Fibroblast of mammary gland (primary cell): Measurements from ENCODE around the gene IFNG-AS1.

Experiments used
- DNase-seq: peaks from one replicate; pipeline ENCODE4 v3.0.0-alpha.2; 2010; ENCODE audit warnings: low read depth
- H3K4me3 ChIP-seq: 2 replicates; pipeline ENCODE4 v1.5.1; 2011; ENCODE audit warnings: low read depth, mild to moderate bottlenecking, low read length, moderate library complexity; ENCODE audit not compliant: control insufficient read depth
- CTCF ChIP-seq: conservative IDR thresholded peaks from 2 replicates; pipeline ENCODE4 v1.5.1; 2011; ENCODE audit warnings: low read depth, low read length, inconsistent platforms; ENCODE audit not compliant: control insufficient read depth, insufficient read depth

The IFNG-AS1 gene

GRCh38 chr12:68030248-68030647 is 41.0 kb downstream of the IFNG-AS1 start:
- no peak overlapping the region for H3K4me3 ChIP-seq
- TF ChIP-seq CTCF, result no peak
- DNase-seq, result no peak

DNA sequence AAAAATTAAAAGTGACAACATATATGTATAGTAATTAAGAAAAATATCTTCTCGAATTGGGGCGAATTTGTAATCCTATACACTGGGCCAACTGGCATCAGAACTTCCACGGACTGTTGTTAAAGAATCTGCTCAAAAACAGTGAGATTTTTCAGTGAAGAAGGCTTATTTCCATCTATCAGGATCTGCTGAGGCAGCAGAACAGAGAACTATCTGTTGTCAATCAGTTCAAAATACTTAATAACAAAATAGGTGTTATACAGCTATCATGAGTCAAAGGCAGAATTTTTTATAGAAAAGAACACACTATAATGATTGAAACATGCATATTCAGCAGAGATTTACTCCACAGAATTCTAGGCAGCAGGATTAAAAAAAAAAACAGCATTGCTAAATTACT is 41.9 kb downstream of the IFNG-AS1 start:
- no peak for TF ChIP-seq CTCF
- no peak overlapping the region for H3K4me3 ChIP-seq
- no peak for DNase-seq

- no peak overlapping the region for H3K4me3 ChIP-seq
- DNase-seq, result no peak
- TF ChIP-seq CTCF, result no peak
Observed at GRCh38 chr12:68031881-68032739, 42.9 kb downstream of the IFNG-AS1 start.

DNA sequence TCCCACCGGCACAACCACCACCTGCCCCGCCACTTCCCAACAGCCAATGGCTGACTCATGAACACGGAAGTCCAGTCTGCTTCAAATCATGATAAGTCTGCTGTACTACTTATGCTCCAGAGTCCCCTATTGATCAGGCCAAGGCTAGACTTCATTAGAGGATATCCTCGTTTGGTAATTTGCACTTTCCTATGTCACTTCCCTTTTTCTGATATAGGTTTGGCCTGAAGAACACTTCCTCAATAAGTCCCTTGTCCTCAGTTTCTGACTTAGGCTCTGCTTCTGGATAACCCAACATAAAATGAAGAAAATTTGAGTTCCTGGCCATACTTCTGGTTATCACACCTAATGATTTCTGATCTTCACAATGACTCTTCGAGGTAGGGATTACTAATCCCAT is 45.3 kb downstream of the IFNG-AS1 start:
- DNase-seq, result no peak
- TF ChIP-seq CTCF, result no peak
- H3K4me3 ChIP-seq, result no peak overlapping the region

DNA sequence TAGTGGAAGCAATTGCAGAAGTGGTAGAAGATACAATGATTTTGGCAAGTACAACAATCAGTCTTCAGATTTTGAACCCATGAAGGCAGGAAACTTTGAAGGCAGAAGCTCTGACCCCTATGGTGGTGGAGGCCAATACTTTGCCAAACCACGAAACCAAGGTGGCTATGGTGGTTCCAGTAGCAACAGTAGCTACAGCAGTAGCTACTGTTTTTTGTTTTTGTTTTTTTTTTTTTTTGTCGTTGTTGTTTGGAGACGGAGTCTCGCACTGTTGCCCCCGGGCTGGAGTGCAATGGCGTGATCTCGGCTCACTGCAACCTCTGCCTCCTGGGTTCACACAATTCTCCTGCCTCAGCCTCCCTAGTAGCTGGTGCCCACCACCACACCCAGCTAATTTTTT is 47.4 kb downstream of the IFNG-AS1 start:
- no peak for TF ChIP-seq CTCF
- no peak overlapping the region for H3K4me3 ChIP-seq
- DNase-seq, result no peak

DNA sequence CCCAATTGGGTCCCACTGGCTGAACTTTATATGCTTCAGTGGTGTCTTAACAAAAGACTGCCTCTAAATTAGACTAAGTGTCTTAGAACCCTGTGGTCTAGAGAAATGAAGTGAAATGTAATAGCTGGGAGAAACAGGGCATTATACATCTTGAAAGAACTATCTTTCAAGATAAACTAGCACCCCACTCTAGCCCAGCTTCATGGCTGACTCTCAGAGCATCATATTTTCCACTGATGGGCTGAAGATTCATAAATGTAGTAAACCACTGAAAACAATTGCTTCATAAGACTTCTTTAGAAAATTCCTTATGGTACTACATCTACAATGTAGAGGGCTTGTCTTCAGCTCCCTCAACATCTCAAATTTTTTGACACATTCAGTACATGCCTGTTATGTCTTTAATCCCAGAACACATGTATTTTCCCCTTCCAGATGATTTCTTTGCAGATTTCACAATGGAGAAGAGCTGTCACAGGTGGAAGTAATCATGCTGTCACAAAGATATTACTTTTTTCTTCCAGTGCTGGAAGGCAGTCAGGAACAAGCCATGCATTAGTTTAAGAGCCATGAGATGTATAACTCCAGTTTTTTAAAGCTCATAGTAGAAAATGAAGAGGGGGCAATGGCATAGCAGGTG is 48.5 kb downstream of the IFNG-AS1 start:
- TF ChIP-seq CTCF, result no peak
- DNase-seq, result no peak
- no peak overlapping the region for H3K4me3 ChIP-seq
